Lower leg skin (tissue), 4 donors: Measurements from ENCODE around the gene ARPC1A. TPM values are rescaled to one million over a fixed set of nuclear protein-coding genes. Genes with fewer than 3 reads are reported as not detected.
"Not testable (repeated sequence)": the region's sequence is repeated elsewhere in the genome, so short reads cannot be mapped to it uniquely, and the experiment has no call there.

ENCODE experiments used
- DNase-seq, 2 donors: peaks; one replicate each; pipeline ENCODE4 v3.0.0-alpha.2; 2019; ENCODE audit warnings: low spot score in 2 of 2
- H3K4me3 ChIP-seq: fragments of 200-600 bp; sonication (generic); 2 replicates; pipeline ENCODE4 v1.5.1; 2017; ENCODE audit warnings: mild to moderate bottlenecking, low read depth; ENCODE audit not compliant: poor library complexity, severe bottlenecking
- CTCF ChIP-seq, 3 donors: fragments of 450-650 bp; IDR thresholded peaks; one replicate each; pipeline ENCODE4 v1.5.1; 2016; ENCODE audit warnings: antibody characterized with exemption in 3 of 3, mild to moderate bottlenecking in 3 of 3, moderate library complexity in 2 of 3
- POLR2A ChIP-seq, 2 donors: fragments of 450-650 bp; IDR thresholded peaks; one replicate each; pipeline ENCODE4 v1.6.1; 2016 to 2017; ENCODE audit warnings: antibody characterized with exemption in 2 of 2, mild to moderate bottlenecking in 1 of 2, moderate library complexity in 1 of 2
- WGBS, 2 donors: methylation state at CpG; one replicate each; pipeline ENCODE4 v1.1.5; 2018; 5-methylcytosine and 5-hydroxymethylcytosine counted together
- intact Hi-C: fragments of 100-400 bp; cut with DNase I; formaldehyde crosslinking; loops from one replicate; pipeline ENCODE4 v1.15.0; 2023; ENCODE audit warnings: low total_unique reads
- total RNA-seq, 4 donors: library from RNA; depleted of rRNA; stranded (reverse); fragments of >200 nt; gene quantifications; one replicate each; pipeline ENCODE4 v1.1.0, GENCODE V29; 2016

Gene ARPC1A
- total RNA-seq, 4 donors from 2014 or later: 108 to 140 (median 123) TPM

- intact Hi-C loops: no loop called here
- H3K4me3 ChIP-seq: no peak overlapping the region
- peak in 1 of 2 donors; percentile 78 for DNase-seq
- WGBS, 2 donors: 92 to 93% methylated on average over 13 of the region's 13 CpGs
- no peak for TF ChIP-seq CTCF (IDR thresholded peaks at IDR 0.05)
- TF ChIP-seq POLR2A (IDR thresholded peaks at IDR 0.05): no peak
Observed at GRCh38 chr7:99344061-99344647, 18.5 kb downstream of the ARPC1A start.

DNA sequence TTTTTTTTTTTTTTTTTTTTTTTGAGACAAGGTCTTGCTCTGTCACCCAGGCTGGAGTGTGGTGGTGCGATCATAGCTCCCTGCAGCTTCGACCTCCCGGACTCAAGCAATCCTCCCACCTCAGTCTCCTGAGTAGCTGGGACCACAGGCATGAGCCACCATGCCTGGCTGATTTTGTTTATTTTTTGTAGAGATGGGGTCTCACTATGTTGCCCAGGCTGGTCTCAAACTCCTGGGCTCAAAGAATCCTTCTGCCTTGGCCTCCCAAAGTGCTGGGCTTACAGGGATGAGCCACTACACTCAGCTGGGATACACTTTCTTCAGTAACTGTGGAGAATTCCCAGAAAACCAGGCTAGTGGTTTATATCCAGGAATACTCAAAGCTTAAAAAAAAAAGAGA, 24.9 kb downstream of the ARPC1A start:
- DNase-seq: peak in 1 of 2 donors; percentile 23
- intact Hi-C loops, H3K4me3 ChIP-seq: not testable (repeated sequence)
- WGBS, 2 donors: 83 to 97% methylated on average over 3 of the region's 3 CpGs

DNA sequence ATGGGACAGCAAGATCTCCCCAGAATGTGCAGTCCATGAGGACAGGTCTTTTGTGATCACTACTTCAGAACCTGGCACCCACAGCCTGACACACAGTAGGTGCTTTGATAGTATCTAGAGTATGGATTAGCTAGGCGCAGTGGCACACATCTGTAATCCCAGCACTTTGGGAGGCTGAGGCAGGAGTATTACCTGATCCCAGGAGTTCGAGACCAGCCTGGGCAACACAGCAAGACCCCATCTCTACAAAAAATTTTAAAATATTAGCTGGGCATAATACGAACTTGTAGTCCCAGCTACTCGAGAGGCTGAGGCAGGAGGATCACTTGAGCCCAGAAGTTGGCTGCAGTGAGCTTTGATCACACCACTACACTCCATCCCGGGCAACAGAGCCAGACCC, 26.5 kb downstream of the ARPC1A start:
- H3K4me3 ChIP-seq: no peak overlapping the region
- peak in 1 of 2 donors; percentile 53 for DNase-seq
- intact Hi-C loops: no loop called here
- 93 to 97% methylated on average over 5 of the region's 5 CpGs for WGBS, 2 donors
- no peak for TF ChIP-seq CTCF (IDR thresholded peaks at IDR 0.05)
- no peak for TF ChIP-seq POLR2A (IDR thresholded peaks at IDR 0.05)

DNA sequence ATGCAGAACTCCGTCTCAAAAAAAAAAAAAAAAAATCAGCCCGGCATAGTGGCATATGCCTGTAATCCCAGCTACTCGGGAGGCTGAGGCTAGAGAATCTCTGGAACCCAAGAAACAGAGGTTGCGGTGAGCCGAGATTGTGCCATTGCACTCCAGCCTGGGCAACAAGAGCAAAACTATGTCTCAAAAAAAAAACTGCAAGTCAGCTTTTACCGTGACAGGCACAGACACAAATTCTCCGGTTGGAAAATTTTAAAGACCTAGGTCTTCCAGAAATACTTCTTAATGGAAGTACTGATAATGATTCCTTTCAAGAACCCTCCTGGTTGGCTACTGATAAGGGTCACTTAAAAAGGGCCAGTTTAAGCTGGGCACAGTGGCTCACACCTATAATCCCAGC, 29.4 kb downstream of the ARPC1A start:
- H3K4me3 ChIP-seq: no peak overlapping the region
- intact Hi-C loops: no loop called here
- DNase-seq: peak in 1 of 2 donors; percentile 10
- TF ChIP-seq CTCF (IDR thresholded peaks at IDR 0.05) (no peak), POLR2A (IDR thresholded peaks at IDR 0.05) (no peak)
- 93 to 94% methylated on average over 7 of the region's 7 CpGs for WGBS, 2 donors

DNA sequence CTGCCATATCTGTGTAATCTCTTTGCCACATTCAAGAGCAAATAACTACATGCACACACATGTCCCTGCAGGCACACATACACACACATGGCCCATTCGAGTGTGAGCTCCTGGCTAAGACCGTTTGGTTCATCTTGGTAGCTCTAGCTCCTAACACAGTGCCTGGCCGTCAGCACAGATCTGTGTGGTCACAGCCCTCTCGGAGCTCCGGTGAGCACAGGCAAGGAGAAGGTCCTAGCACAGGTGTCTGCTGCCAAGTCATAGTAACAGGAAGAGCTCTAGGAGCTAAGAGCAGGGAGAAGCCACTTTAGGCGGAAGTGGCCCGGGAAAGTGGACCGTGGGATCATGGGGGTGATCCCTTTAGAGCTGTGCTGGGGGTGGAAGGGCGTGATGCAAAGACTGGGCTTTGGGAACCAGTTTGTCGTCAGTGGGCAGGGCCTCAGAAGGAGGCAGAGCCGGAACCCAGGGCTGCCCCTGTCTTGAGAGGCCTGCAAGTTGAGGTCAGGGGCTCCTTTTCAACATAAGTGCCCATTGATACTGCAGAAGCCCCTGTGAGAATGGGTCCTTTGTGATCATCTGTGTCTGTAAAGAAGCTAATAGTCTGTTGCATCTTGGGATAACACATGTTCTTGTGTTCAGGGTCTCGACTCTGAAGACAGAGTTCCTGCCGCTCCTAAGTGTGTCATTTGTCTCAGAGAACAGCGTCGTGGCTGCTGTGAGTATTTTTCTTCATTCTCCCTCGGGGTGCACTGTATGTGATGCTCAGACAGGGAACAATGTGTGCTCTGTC, 32.2 kb downstream of the ARPC1A start:
- intact Hi-C loops: no loop called here
- no peak overlapping the region for H3K4me3 ChIP-seq
- 87 to 91% methylated on average over 16 of the region's 16 CpGs for WGBS, 2 donors
- TF ChIP-seq CTCF (IDR thresholded peaks at IDR 0.05) (no peak), POLR2A (IDR thresholded peaks at IDR 0.05) (no peak)
- DNase-seq: no peak

- H3K4me3 ChIP-seq, DNase-seq, intact Hi-C loops: not testable (repeated sequence)
- 93 to 96% methylated on average over 15 of the region's 15 CpGs for WGBS, 2 donors
Observed at GRCh38 chr7:99358521-99358920, 32.8 kb downstream of the ARPC1A start.
